Ovary (tissue), 9 donors: Measurements from ENCODE around the gene DDX20. TPM values are rescaled to one million over a fixed set of nuclear protein-coding genes. Genes with fewer than 3 reads are reported as not detected.

Experiments
- DNase-seq, 5 donors: peaks; one replicate each; pipeline ENCODE4 v3.0.0-alpha.2; 2019 to 2020
- H3K27ac ChIP-seq, 2 donors: fragments of 200-600 bp; one replicate each; pipeline versions ENCODE4 v1.5.1 to v1.8.0; 2019 to 2022
- H3K27me3 ChIP-seq: fragments of 200-600 bp; one replicate; pipeline ENCODE4 v1.8.0; 2022
- H3K36me3 ChIP-seq: fragments of 200-600 bp; sonication (generic); one replicate; pipeline ENCODE4 v1.5.1; 2019
- H3K4me1 ChIP-seq: one replicate; pipeline ENCODE4 v1.8.1; 2013; ENCODE audit warnings: mild to moderate bottlenecking, moderate library complexity; ENCODE audit not compliant: insufficient read depth
- H3K4me3 ChIP-seq: fragments of 200-600 bp; sonication (generic); one replicate; pipeline ENCODE4 v1.5.1; 2017
- H3K9me3 ChIP-seq, 2 donors: fragments of 200-600 bp in 1 of 2; sonication (generic) in 1 of 2; one replicate each; pipeline versions ENCODE4 v1.5.1 to v1.8.1; 2013 to 2019; ENCODE audit warnings: mild to moderate bottlenecking in 1 of 2, moderate library complexity in 1 of 2
- EP300 ChIP-seq: sonication (generic); formaldehyde crosslinking; IDR thresholded peaks from one replicate; pipeline ENCODE4 v1.6.1; 2017; ENCODE audit warnings: antibody characterized with exemption
- POLR2A ChIP-seq: fragments of 450-650 bp; IDR thresholded peaks from one replicate; pipeline ENCODE4 v1.6.1; 2017; ENCODE audit warnings: antibody characterized with exemption, mild to moderate bottlenecking, moderate library complexity
- WGBS, 3 donors: extraction: QIAGEN DNeasy Blood & Tissue Kit in 1 of 3; methylation state at CpG; one replicate each; pipeline versions ENCODE4 v1.1.5 to v1.1.7; 2013 to 2017; 5-methylcytosine and 5-hydroxymethylcytosine counted together
- intact Hi-C, 4 donors: fragments of 100-400 bp; cut with DNase I; formaldehyde crosslinking; loops; one replicate each; pipeline versions ENCODE4 v1.11.0 to v1.15.1; 2022 to 2023
- polyA plus RNA-seq, 2 donors: library from polyadenylated mRNA; stranded (reverse); fragments of 200-250 nt in 1 of 2; fragments of 350-450 nt in 1 of 2; fragmentation: Illumina TruSeq in 1 of 2; extraction: RNeasy Lipid Tissue Mini Kit (QIAGEN cat#74804) in 1 of 2; gene quantifications; one replicate each; pipeline ENCODE4 v1.2.3, GENCODE V29; 2013 to 2014
- total RNA-seq, 7 donors: library from RNA; depleted of rRNA in 2 of 7; stranded (reverse); fragments of >200 nt in 2 of 7; fragmentation: NEBNext Ultra II Directional in 3 of 7; extraction: Animal tissue kit (Norgen Biotek cat#: 25700) in 3 of 7; gene quantifications; one replicate each; pipeline versions ENCODE4 v1.1.0 to v1.2.4, GENCODE V29; 2016 to 2023
- TF ChIP-seq, protein P1 (sequence below), 3 donors: fragments of 450-650 bp in 2 of 3; fragments of 200-600 bp in 1 of 3; IDR thresholded peaks; one replicate each; pipeline versions ENCODE4 v1.5.1 to v1.8.0; 2016 to 2022; ENCODE audit warnings: antibody characterized with exemption in 3 of 3, mild to moderate bottlenecking in 1 of 3
- donor health status: DM: no; HTN: no; CAD: no; lungs with moderate emphysema.
- donor health status: DM: no; HTN: no; CAD: no.
- donor health status: Bipolar disorder and iron deficiency.
- donor health status: DM: yes; HTN: yes; CAD: no.
- donor health status: DM: no; HTN: no; CAD: no.
- donor health status: DM: yes; HTN: yes; CAD: no.

DDX20 gene
- total and polyA plus RNA-seq, 9 donors: 7.3 to 26.9 (median 11.8) TPM

GRCh38 chr1:111725192-111725591 lies 30.5 kb upstream of the DDX20 start:
- DNase-seq: no peak
- Histone ChIP-seq H3K4me3 (no peak overlapping the region), H3K9me3 (no peaks in the 10 kb centered on the region), H3K27ac (no peak overlapping the region), H3K4me1 (peaks cover 1% of the 10 kb centered on the region), H3K36me3 (no peaks in the 10 kb centered on the region), H3K27me3 (no peaks in the 10 kb centered on the region)
- intact Hi-C loops: no loop called here
- WGBS, 3 donors: 31 to 41% (median 32%) methylated on average over 5 of the region's 5 CpGs
- TF ChIP-seq, protein P1, sequence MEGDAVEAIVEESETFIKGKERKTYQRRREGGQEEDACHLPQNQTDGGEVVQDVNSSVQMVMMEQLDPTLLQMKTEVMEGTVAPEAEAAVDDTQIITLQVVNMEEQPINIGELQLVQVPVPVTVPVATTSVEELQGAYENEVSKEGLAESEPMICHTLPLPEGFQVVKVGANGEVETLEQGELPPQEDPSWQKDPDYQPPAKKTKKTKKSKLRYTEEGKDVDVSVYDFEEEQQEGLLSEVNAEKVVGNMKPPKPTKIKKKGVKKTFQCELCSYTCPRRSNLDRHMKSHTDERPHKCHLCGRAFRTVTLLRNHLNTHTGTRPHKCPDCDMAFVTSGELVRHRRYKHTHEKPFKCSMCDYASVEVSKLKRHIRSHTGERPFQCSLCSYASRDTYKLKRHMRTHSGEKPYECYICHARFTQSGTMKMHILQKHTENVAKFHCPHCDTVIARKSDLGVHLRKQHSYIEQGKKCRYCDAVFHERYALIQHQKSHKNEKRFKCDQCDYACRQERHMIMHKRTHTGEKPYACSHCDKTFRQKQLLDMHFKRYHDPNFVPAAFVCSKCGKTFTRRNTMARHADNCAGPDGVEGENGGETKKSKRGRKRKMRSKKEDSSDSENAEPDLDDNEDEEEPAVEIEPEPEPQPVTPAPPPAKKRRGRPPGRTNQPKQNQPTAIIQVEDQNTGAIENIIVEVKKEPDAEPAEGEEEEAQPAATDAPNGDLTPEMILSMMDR (IDR thresholded peaks at IDR 0.05): no peak
- no peak for TF ChIP-seq EP300

DNA sequence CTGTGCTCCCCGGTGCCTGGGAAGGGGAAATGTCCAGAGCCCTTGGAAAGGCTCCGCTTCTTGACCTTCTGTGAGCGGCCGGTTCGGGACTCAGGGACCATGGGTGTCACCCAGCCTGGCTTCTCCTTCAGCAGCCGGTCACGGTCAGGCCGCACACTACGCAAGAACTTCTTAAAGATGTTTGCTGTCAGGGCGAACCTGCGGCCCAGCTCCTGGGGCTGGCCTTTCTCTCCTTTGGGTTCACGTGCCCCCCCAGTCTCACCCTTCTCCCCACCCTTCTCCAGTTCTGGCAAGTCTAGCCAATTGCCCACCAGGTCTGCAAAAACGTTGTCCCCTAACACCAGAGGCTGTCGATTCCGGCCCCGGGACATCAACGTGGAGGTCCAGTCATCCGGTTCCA lies 28.6 kb upstream of the DDX20 start:
- Histone ChIP-seq H3K36me3 (no peaks in the 10 kb centered on the region), H3K4me3 (no peak overlapping the region), H3K9me3 (no peaks in the 10 kb centered on the region), H3K4me1 (peaks cover under 1% of the 10 kb centered on the region), H3K27me3 (no peaks in the 10 kb centered on the region), H3K27ac (no peak overlapping the region)
- intact Hi-C loops: no loop called here
- no peak for DNase-seq
- 86 to 90% (median 89%) methylated on average over 18 of the region's 18 CpGs for WGBS, 3 donors
- TF ChIP-seq, protein P1 (IDR thresholded peaks at IDR 0.05): no peak
- TF ChIP-seq POLR2A: no peak
- no peak for TF ChIP-seq EP300

GRCh38 chr1:111729271-111729921 lies 26.3 kb upstream of the DDX20 start:
- H3K9me3 ChIP-seq: no peaks in the 10 kb centered on the region
- no peak for TF ChIP-seq EP300
- TF ChIP-seq POLR2A: no peak
- TF ChIP-seq, protein P1 (IDR thresholded peaks at IDR 0.05): no peak
- no peak for DNase-seq
- H3K36me3 ChIP-seq: no peaks in the 10 kb centered on the region
- H3K27me3 ChIP-seq: no peaks in the 10 kb centered on the region
- WGBS, 3 donors: 40 to 56% (median 48%) methylated on average over 8 of the region's 8 CpGs
- H3K27ac ChIP-seq: no peak overlapping the region
- no peak overlapping the region for H3K4me3 ChIP-seq
- intact Hi-C loops: no loop called here
- H3K4me1 ChIP-seq: peaks cover 4% of the 10 kb centered on the region

- no peaks in the 10 kb centered on the region for H3K9me3 ChIP-seq
- H3K27ac ChIP-seq: no peak overlapping the region
- peaks cover 4% of the 10 kb centered on the region for H3K4me1 ChIP-seq
- H3K27me3 ChIP-seq: no peaks in the 10 kb centered on the region
- DNase-seq: no peak
- 77 to 83% (median 81%) methylated on average over 7 of the region's 7 CpGs for WGBS, 3 donors
- TF ChIP-seq EP300 (no peak), POLR2A (no peak)
- TF ChIP-seq, protein P1 (IDR thresholded peaks at IDR 0.05): no peak
- intact Hi-C loops: loop anchor here in 1 of 4 donors (10.0 kb wide), 1 partner anchor 105 kb away; no protein-coding TSS in a partner anchor
- no peaks in the 10 kb centered on the region for H3K36me3 ChIP-seq
- H3K4me3 ChIP-seq: no peak overlapping the region
These were observed 25.6 kb upstream of the DDX20 start for GRCh38 chr1:111729946-111730681.
